ENCODE measurements around the gene NEIL1.
"Not testable (repeated sequence)": the region's sequence is repeated elsewhere in the genome, so short reads cannot be mapped to it uniquely, and the experiment has no call there.

Gene NEIL1

GRCh38 chr15:75332093-75332492 is 14.7 kb upstream of the NEIL1 start:
- DNase-seq (ENCODE audit: insufficient read length, low spot score); FAIRE-seq: not testable (repeated sequence)

- not testable (repeated sequence) for DNase-seq (ENCODE audit: insufficient read length, low spot score); FAIRE-seq
These were observed 13.0 kb upstream of the NEIL1 start for GRCh38 chr15:75333654-75334419.

- DNase-seq (ENCODE audit: insufficient read length, low spot score): no peak
- no peak for FAIRE-seq
These were observed 11.5 kb upstream of the NEIL1 start for GRCh38 chr15:75335313-75335704.

GRCh38 chr15:75335705-75336355 is 11.0 kb upstream of the NEIL1 start, which contains the start of gene COMMD4:
Gene COMMD4 (plus strand): TSS chr15:75336063. CDS start chr15:75336090, 27 bp downstream.
- FAIRE-seq: no peak
- peak; percentile 62 for DNase-seq (ENCODE audit: insufficient read length, low spot score)

GRCh38 chr15:75338661-75339240 is 8.1 kb upstream of the NEIL1 start:
- DNase-seq (ENCODE audit: insufficient read length, low spot score) (no peak), FAIRE-seq (no peak)

GRCh38 chr15:75339531-75340240 is 7.2 kb upstream of the NEIL1 start:
- FAIRE-seq: no peak

GRCh38 chr15:75342221-75342620 is 4.6 kb upstream of the NEIL1 start:
- no peak for FAIRE-seq
- no peak for DNase-seq (ENCODE audit: insufficient read length, low spot score)

More at GRCh38 chr15:75339531-75340240, 7.2 kb upstream of the NEIL1 start:
- no peak for DNase-seq (ENCODE audit: insufficient read length, low spot score)

- not testable (repeated sequence) for FAIRE-seq; DNase-seq (ENCODE audit: insufficient read length, low spot score)
These were observed 2.9 kb upstream of the NEIL1 start for GRCh38 chr15:75343953-75344352.

GRCh38 chr15:75347222-75348033 is 589 bp downstream of the NEIL1 start:
- FAIRE-seq (peak; percentile 42), DNase-seq (ENCODE audit: insufficient read length, low spot score) (peak; percentile 49)

GRCh38 chr15:75348034-75348561 is 1.3 kb downstream of the NEIL1 start:
- FAIRE-seq (no peak), DNase-seq (ENCODE audit: insufficient read length, low spot score) (no peak)

- FAIRE-seq: peak; percentile 36
- DNase-seq (ENCODE audit: insufficient read length, low spot score): no peak
These were observed 1.9 kb downstream of the NEIL1 start for GRCh38 chr15:75348562-75349350.

GRCh38 chr15:75349351-75349669 is 2.5 kb downstream of the NEIL1 start:
- not testable (repeated sequence) for FAIRE-seq; DNase-seq (ENCODE audit: insufficient read length, low spot score)

GRCh38 chr15:75349851-75350588 is 3.2 kb downstream of the NEIL1 start:
- FAIRE-seq (no peak), DNase-seq (ENCODE audit: insufficient read length, low spot score) (no peak)

GRCh38 chr15:75350601-75351361 is 3.9 kb downstream of the NEIL1 start:
- DNase-seq (ENCODE audit: insufficient read length, low spot score) (no peak), FAIRE-seq (no peak)

- FAIRE-seq: no peak
These were observed 5.6 kb downstream of the NEIL1 start for GRCh38 chr15:75352186-75353080.

GRCh38 chr15:75353604-75354003 is 6.8 kb downstream of the NEIL1 start:
- no peak for DNase-seq (ENCODE audit: insufficient read length, low spot score)
- no peak for FAIRE-seq

More at GRCh38 chr15:75352186-75353080, 5.6 kb downstream of the NEIL1 start:
- DNase-seq (ENCODE audit: insufficient read length, low spot score): no peak

- FAIRE-seq: no peak
- no peak for DNase-seq (ENCODE audit: insufficient read length, low spot score)
These were observed 7.6 kb downstream of the NEIL1 start for GRCh38 chr15:75354454-75354853.

All from HTR-8/SVneo (cell line).